Right hindlimb (tissue), 1 donor: ENCODE measurements around the gene PAK4.
A peak's percentile ranks its signal among the peaks of the same experiment; 100 is the strongest.
"Not testable (repeated sequence)": the region's sequence is repeated elsewhere in the genome, so short reads cannot be mapped to it uniquely, and the experiment has no call there.

Experiments
- DNase-seq: peaks from one replicate; pipeline ENCODE4 v3.0.0-alpha.2; 2018

The PAK4 gene

DNA sequence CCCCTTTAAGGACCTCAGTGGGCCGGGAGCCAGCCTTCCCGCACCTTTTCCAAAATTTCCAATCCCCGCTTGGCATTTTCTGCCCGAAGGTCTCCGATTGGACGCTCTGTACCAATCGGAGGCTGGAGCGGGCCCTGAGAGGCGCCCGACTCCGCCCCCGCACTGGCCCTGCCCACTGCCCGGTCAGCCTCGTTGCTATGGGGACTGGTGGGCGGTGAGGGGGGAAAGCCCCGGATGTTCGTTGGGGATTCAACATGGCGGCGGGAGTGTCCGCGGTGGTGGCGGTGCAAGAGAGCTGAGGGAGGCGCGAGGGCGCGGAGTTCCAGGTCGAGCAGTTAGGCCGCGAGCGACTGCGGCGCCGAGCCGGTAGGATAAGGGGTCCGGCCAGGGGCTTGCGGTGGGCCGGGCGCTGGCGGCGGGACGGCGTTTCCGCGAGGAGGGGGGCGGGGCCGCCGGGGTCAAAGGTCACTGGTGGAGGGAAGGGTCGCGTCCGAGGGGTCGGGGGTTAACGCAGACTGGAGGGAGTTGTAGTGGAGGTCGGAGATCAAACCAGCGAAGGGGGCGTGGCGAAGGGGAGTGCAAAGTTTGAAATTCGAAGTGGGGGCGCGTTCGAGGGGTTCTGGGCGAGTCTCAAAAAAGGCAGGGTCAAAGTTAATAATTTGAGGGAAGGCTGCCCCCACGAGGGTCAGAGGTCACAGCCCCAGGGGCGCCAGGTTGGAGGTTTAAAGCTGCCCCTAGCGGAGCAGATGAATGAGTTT lies at the start of gene PAK4:
Gene PAK4 (plus strand): TSS at position 233 of the 758 bp plus-strand sequence. CDS start 43,768 bp downstream, outside the sequence.
- peak; percentile 99 for DNase-seq

GRCh38 chr19:39077323-39077722 lies 48.3 kb upstream of the PAK4 start:
- DNase-seq: no peak

DNA sequence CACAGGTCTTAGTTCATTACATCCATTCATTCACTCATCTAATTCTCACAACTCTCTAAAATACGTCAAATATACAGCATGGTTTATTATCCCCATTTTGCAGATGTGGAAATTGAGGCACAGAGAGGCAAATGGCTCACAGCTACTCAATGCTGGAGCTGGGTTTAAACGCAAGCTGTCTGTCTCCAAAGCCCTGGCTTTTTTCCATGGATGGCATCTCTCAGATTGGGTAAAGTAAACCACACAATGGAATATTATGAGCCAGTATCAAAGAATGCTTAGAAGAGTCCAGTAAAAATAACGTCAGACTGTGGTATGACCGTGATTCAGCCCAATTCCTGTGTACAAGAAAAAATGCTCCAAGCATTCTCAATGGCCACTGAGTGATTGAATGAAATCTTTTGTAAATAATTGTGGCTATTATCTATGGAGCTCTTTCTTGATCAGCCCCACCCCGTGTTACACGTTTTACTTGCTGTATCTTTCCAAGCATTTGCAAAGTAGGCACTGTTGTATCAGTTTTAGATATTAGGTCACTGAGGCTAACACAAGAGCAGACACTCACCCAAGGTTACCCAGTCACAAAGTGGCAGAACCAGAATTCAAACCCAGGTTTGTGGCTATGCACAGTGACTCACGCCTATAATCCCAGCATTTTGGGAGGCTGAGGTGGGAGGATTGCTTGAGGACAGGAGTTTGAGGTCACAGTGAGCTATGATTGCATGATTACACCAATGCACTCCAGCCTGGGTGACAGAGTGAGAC lies 47.0 kb upstream of the PAK4 start:
- DNase-seq: no peak

DNA sequence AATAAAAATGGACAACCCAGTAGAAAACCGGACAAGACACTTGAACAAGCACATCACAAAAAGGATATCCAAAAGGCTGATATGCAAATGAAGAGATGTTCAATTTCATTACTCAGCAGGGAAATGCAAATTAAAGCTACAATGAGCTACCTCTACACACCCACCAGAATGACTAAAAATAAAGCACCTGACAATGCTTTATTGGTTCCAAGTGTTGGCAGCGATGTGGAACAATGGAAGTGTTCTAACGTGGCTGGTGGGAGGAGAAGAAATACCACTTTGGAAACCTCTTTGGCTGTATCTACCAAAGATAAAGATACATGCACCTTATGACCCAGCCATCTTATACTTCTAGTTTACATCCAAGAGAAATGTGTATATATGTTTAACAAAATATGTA lies 45.2 kb upstream of the PAK4 start:
- no peak for DNase-seq

DNA sequence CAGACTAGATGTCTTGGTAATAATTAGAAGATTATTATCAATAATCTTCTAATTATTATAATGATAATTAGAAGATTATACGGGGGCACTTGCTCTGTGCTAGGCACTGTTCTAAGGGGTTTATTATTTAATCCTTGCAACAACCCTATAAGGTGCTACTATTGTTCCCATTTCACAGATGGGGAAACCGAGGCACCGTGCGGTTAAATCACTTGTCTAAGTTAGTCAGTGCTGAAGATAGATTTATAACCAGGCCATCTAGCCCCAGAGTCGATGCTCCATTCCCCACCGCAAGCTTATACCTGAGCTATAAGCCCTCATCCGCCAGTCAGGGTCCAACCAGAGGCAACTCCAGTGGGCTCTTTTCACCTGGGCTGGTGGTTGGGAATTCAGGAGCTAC lies 43.4 kb upstream of the PAK4 start:
- DNase-seq: no peak

GRCh38 chr19:39082745-39083598 lies 42.6 kb upstream of the PAK4 start:
- DNase-seq: no peak

- DNase-seq: no peak
These were observed 42.0 kb upstream of the PAK4 start for GRCh38 chr19:39083599-39083982.

- DNase-seq: no peak
These were observed 41.4 kb upstream of the PAK4 start, which contains the start of gene ACP7 for GRCh38 chr19:39083983-39084731. Gene ACP7 (plus strand): TSS chr19:39084368. CDS start chr19:39085270, 902 bp downstream.

- no peak for DNase-seq
These were observed 40.9 kb upstream of the PAK4 start for GRCh38 chr19:39084732-39085080.

DNA sequence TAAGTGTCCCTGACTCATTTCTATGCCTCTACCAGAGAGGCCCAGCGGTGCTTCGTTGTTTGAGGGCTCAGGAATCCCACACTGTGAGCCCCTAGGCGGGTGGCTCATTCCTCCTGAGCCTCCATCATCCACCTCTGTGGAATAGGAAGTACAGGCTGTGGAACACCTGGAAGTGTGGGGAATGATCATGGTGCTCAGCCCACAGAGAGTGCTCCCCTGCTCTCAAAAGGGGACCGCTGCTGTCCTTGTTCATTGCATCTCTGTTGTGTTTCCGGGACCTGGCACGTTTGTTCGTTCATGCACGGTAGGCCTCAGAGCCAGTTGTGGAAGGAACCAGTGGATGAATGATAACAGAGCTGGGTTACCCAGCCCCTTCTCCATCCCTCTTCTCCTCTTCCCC lies 40.2 kb upstream of the PAK4 start:
- DNase-seq: no peak

GRCh38 chr19:39086386-39086785 lies 39.2 kb upstream of the PAK4 start:
- DNase-seq: no peak

DNA sequence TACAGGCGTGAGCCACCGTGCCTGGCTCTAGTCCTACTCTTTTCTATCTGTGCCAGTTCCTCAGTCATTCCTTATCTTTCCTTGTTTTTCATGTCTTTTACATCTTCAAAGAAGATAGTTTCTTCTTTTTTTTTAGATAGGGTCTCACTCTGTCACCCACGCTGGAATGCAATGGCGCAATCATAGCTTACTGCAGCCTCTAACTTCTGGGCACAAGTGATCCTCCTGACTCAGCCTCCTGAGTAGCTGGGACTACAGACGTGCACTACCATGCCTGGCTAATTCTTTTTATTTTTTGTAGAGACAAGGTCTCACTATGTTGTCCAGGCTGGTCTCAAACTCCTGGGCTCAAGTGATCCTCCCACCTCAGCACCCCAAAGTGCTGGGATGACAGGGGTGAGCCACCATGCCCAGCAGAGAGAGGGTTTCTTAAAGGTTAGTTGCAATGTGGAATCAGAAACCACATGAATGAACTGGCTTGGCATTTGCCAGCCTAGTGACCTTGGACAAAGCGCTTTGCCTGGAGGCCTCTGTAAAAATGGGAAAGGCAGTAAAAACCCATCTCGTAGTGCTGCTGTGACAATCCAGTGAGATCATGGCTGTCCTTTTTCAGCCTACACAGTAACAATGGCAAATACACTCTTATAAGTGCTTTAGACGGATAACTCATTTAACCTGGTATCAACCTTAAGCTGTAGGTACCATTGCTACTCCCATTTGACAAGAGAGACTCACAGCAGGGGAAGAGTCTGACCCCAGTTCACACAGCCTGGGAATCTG lies 37.5 kb upstream of the PAK4 start:
- no peak for DNase-seq

GRCh38 chr19:39090016-39090415 lies 35.6 kb upstream of the PAK4 start:
- not testable (repeated sequence) for DNase-seq

- DNase-seq: no peak
These were observed 34.7 kb upstream of the PAK4 start for GRCh38 chr19:39090881-39091280.

DNA sequence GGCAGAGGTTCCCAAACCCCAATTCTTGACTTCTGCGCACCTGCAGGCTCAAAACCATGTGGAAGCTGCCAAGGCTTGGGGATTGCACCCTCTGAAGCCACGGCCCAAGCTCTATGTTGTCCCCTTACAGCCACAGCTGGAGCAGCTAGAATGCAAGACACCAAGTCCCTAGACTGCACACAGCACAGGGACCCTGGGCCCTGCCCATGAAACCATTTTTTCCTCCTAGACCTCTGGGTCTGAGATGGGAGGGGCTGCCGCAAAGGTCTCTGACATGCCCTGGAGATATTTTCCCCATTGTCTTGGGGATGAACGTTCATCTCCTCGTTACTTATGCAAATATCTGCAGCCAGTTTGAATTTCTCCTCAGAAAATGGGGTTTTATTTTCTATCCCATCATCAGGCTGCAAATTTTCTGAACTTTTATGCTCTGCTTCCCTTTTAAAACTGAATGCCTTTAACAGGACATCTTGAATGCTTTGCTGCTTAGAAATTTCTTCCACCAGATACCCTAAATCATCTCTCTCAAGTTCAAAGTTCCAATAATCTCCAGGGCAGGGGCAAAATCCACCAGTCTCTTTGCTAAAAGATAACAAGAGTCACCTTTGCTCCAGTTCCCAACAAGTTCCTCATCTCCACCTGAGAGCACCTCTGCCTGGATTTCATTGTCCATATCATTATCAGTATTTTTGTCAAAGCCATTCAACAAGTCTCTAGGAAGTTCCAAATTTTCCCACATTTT lies 29.6 kb upstream of the PAK4 start:
- not testable (repeated sequence) for DNase-seq

DNA sequence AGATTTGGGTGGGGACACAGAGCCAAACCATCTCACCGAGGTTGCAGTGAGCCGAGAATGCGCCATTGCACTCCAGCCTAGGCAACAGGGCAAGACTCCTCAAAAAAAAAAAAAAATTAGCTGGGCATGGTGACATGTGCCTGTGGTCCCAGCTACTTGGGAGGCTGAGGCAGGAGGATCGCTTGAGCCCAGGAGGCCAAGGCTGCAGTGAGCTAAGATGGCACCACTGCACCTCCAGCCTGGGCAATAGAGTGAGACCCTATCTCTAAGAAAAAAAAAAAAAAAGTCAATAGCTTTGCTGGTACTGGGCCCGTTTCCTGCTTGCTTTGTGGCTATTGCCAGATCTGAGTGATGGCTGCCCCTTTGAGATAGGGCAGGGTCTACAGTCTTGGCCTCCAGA lies 28.3 kb upstream of the PAK4 start:
- DNase-seq: no peak

GRCh38 chr19:39097721-39098120 lies 27.9 kb upstream of the PAK4 start:
- DNase-seq: no peak

DNA sequence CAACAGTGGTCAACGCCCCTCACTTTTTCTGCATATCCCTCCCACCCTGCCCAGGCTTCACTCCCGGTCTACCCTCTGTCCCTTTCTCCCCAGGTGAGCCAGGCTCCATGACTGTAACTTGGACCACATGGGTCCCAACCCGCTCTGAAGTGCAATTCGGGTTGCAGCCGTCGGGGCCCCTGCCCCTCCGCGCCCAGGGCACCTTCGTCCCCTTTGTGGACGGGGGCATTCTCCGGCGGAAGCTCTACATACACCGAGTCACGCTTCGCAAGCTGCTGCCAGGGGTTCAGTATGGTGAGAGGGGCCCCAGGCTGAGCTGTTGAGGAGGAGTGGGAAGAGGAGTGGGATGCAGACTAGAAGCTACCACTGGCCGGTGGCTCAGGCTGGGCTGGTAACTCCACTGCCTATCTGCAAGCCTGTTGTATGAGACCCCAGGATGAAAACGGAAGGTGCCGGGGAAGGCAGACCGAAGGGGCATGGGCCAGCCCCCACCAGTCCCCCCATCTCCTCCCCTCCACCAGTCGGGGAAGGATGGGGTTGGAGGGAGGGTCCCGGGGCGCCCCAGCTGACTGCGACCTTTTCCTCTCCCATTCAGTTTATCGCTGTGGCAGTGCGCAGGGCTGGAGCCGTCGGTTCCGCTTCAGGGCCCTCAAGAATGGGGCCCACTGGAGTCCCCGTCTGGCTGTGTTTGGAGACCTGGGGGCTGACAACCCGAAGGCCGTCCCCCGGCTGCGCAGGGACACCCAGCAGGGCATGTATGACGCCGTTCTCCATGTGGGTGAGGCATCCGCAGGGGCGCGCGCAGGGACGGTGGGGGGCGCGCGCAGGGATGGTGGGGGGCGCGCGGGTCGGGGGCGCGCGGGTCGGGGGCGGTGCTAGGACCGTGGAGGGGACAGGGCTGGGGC lies 27.0 kb upstream of the PAK4 start:
- DNase-seq: no peak

- no peak for DNase-seq
These were observed 26.2 kb upstream of the PAK4 start for GRCh38 chr19:39099341-39099740.
